Left cardiac atrium (tissue), 4 donors: ENCODE results near the gene IL4R. TPM values are rescaled to one million over a fixed set of nuclear protein-coding genes. Genes with fewer than 3 reads are reported as not detected.
A peak's percentile ranks its signal among the peaks of the same experiment; 100 is the strongest.

Experiments
- ATAC-seq, 2 donors: fragments of 200-7000 bp; cut with Tn5 transposase; one replicate each; pipeline ENCODE4 v1.9.1; 2020; ENCODE audit warnings: mild to moderate bottlenecking in 2 of 2, moderate library complexity in 2 of 2
- DNase-seq: peaks from one replicate; pipeline ENCODE4 v3.0.0-alpha.2; 2020
- intact Hi-C, 2 donors: fragments of 100-400 bp; cut with DNase I; formaldehyde crosslinking; loops; one replicate each; pipeline versions ENCODE4 v1.14.1 to v1.15.1; 2022 to 2023
- total RNA-seq, 2 donors: library from RNA; stranded (reverse); fragmentation: NEBNext Ultra II Directional; extraction: Animal tissue kit (Norgen Biotek cat#: 25700); gene quantifications; one replicate each; pipeline ENCODE4 v1.2.1, GENCODE V29; 2021
- donor health status: DM: no; HTN: yes; CAD: no.
- donor health status: DM: no; HTN: yes; CAD: no; lungs with severe emphysema.
- donor health status: DM: yes; HTN: yes; CAD: no.
- donor health status: Dilated cardiomyopathy.

IL4R gene
- total RNA-seq, 2 donors from 2014 or later, result 19.8 to 56.8 TPM

GRCh38 chr16:27345201-27345600 lies 31.4 kb downstream of the IL4R start:
- intact Hi-C loops, result no loop called here
- ATAC-seq, result no peak
- DNase-seq, result no peak

GRCh38 chr16:27346819-27347218 lies 33.0 kb downstream of the IL4R start:
- intact Hi-C loops, result no loop called here
- ATAC-seq, result peak in 1 of 2 donors; percentile 41
- DNase-seq, result no peak

- intact Hi-C loops, result no loop called here
- no peak for ATAC-seq
- no peak for DNase-seq
These were observed 34.3 kb downstream of the IL4R start for GRCh38 chr16:27347930-27348685.

- ATAC-seq, result no peak
- intact Hi-C loops, result no loop called here
- no peak for DNase-seq
These were observed 35.5 kb downstream of the IL4R start for GRCh38 chr16:27349276-27349675.

GRCh38 chr16:27350006-27350405 lies 36.2 kb downstream of the IL4R start:
- no peak for ATAC-seq
- no peak for DNase-seq
- intact Hi-C loops, result no loop called here

- intact Hi-C loops, result no loop called here
- ATAC-seq (no peak), DNase-seq (no peak)
These were observed 38.2 kb downstream of the IL4R start for GRCh38 chr16:27351989-27352388.

GRCh38 chr16:27353853-27354252 lies 40.1 kb downstream of the IL4R start:
- ATAC-seq, result no peak
- intact Hi-C loops, result no loop called here
- DNase-seq, result no peak

GRCh38 chr16:27355610-27356009 lies 41.8 kb downstream of the IL4R start:
- ATAC-seq, result peak; percentile 41 to 53
- intact Hi-C loops, result no loop called here
- DNase-seq, result peak; percentile 68

- intact Hi-C loops, result no loop called here
- ATAC-seq (no peak), DNase-seq (no peak)
These were observed 43.0 kb downstream of the IL4R start for GRCh38 chr16:27356794-27357193.

GRCh38 chr16:27359051-27359450 lies 45.3 kb downstream of the IL4R start:
- ATAC-seq (no peak), DNase-seq (no peak)
- intact Hi-C loops, result no loop called here

GRCh38 chr16:27359615-27360014 lies 45.8 kb downstream of the IL4R start:
- intact Hi-C loops, result loop anchor here in 1 of 2 donors (10.0 kb wide), 1 partner anchor 175 kb away; no protein-coding TSS in a partner anchor
- DNase-seq (no peak), ATAC-seq (no peak)

- ATAC-seq, result no peak
- intact Hi-C loops, result loop anchor here in 1 of 2 donors (10.0 kb wide), 1 partner anchor 177 kb away; no protein-coding TSS in a partner anchor
These were observed 48.2 kb downstream of the IL4R start for GRCh38 chr16:27361987-27362386.

GRCh38 chr16:27362570-27363245 lies 48.9 kb downstream of the IL4R start:
- DNase-seq (no peak), ATAC-seq (no peak)
- intact Hi-C loops, result loop anchor here in 1 of 2 donors (10.0 kb wide), 1 partner anchor 178 kb away; no protein-coding TSS in a partner anchor

More at GRCh38 chr16:27361987-27362386, 48.2 kb downstream of the IL4R start:
- DNase-seq, result no peak

GRCh38 chr16:27363246-27363632 lies 49.5 kb downstream of the IL4R start:
- intact Hi-C loops, result loop anchor here in 1 of 2 donors (10.0 kb wide), 1 partner anchor 178 kb away; no protein-coding TSS in a partner anchor
- no peak for ATAC-seq

GRCh38 chr16:27363797-27364196 lies 50.0 kb downstream of the IL4R start:
- DNase-seq (no peak), ATAC-seq (no peak)
- intact Hi-C loops, result loop anchor here in 1 of 2 donors (10.0 kb wide), 1 partner anchor 179 kb away; no protein-coding TSS in a partner anchor

More at GRCh38 chr16:27363246-27363632, 49.5 kb downstream of the IL4R start:
- no peak for DNase-seq

- DNase-seq (no peak), ATAC-seq (peak in 1 of 2 donors; percentile 44)
- intact Hi-C loops, result loop anchor here (5.0 to 10.0 kb wide), 2 partner anchors 132 to 180 kb away; no protein-coding TSS in a partner anchor
These were observed 50.8 kb downstream of the IL4R start for GRCh38 chr16:27364493-27365141.

GRCh38 chr16:27365142-27366089 lies 51.6 kb downstream of the IL4R start:
- DNase-seq (no peak), ATAC-seq (no peak)
- intact Hi-C loops, result loop anchor here (5.0 to 10.0 kb wide), 2 partner anchors 133 to 181 kb away; no protein-coding TSS in a partner anchor

GRCh38 chr16:27366687-27367460 lies 53.1 kb downstream of the IL4R start:
- DNase-seq (peak; percentile 43), ATAC-seq (peak in 1 of 2 donors; percentile 29)
- intact Hi-C loops, result loop anchor here (5.0 to 10.0 kb wide), 2 partner anchors 135 to 182 kb away; no protein-coding TSS in a partner anchor
